K562 (cell line): ENCODE results near the gene PLD6. TPM values are rescaled to one million over a fixed set of nuclear protein-coding genes. Genes with fewer than 3 reads are reported as not detected.

Source experiments
- ATAC-seq: fragments of 200-7000 bp; cut with Tn5 transposase; 3 replicates; pipeline ENCODE4 v1.9.1; 2020; ENCODE audit warnings: moderate library complexity
- BruUV-seq: library from RNA; stranded (reverse); fragments of 400-500 nt; replicated peaks from 2 replicates; lab custom pipeline; 2021; lab: Mats Ljungman, UMichigan
- CTCF ChIA-PET: fragments of 300-600 bp; formaldehyde crosslinking; extraction: SDS; loops from one replicate; lab custom pipeline; 2021; ENCODE audit warnings: low intra/inter-chr PET ratio; lab: Yijun Ruan, JAX
- POLR2A ChIA-PET: fragments of 300-600, 350-650 bp; sonication (Branson Sonifier 250); formaldehyde crosslinking; extraction: SDS; loops from one replicate; lab custom pipeline; 2021; ENCODE audit warnings: antibody characterized with exemption, inconsistent platforms; lab: Yijun Ruan, JAX
- DNase-seq, 4 experiments: peaks; one replicate each; pipeline versions ENCODE4 v3.0.0 to v3.0.0-alpha.2; 2011 to 2018; ENCODE audit warnings: low spot score in 3 of 4, mixed read lengths in 3 of 4; ENCODE audit errors: extremely low read depth in 1 of 4
- FAIRE-seq: peaks from 2 replicates; lab custom pipeline; 2011; peaks lifted over from hg19 to GRCh38; lab: Jason Lieb, UNC
- H2AFZ ChIP-seq: 2 replicates; pipeline ENCODE4 v1.6.0; 2011; ENCODE audit warnings: low read depth, low read length, control low read depth, inconsistent platforms
- H3K27ac ChIP-seq: fragments of 200-600 bp; 3 replicates; pipeline ENCODE4 v1.8.0; 2011; ENCODE audit warnings: low read depth, mild to moderate bottlenecking, control low read depth, inconsistent platforms, low read length, moderate library complexity, mixed read lengths; ENCODE audit errors: extremely low read depth
- H3K27me3 ChIP-seq, 2 experiments: fragments of 300-600 bp in 1 of 2; 2 replicates in 1 of 2; 3 replicates in 1 of 2; pipeline versions ENCODE4 v1.6.0 to v1.8.0; 2011; ENCODE audit warnings: inconsistent platforms in 2 of 2, low read length in 2 of 2, mild to moderate bottlenecking in 1 of 2, mixed read lengths in 1 of 2, moderate library complexity in 1 of 2; ENCODE audit not compliant: control insufficient read depth in 2 of 2, insufficient read depth in 2 of 2
- H3K36me3 ChIP-seq: fragments of 300-600 bp; 3 replicates; pipeline ENCODE4 v1.8.0; 2011; ENCODE audit warnings: mild to moderate bottlenecking, low read length, inconsistent platforms; ENCODE audit not compliant: control insufficient read depth, insufficient read depth
- H3K4me1 ChIP-seq, 2 experiments: fragments of 200-600 bp in 1 of 2; replicated peaks in 1 of 2; 2 replicates in 1 of 2; 3 replicates in 1 of 2; pipeline versions ENCODE4 v1.5.1 to v1.8.0; 2011; ENCODE audit warnings: inconsistent platforms in 2 of 2, low read length in 2 of 2, mild to moderate bottlenecking in 1 of 2, mixed read lengths in 1 of 2, moderate library complexity in 1 of 2; ENCODE audit not compliant: control insufficient read depth in 2 of 2, insufficient read depth in 2 of 2
- H3K4me2 ChIP-seq: 2 replicates; pipeline ENCODE4 v1.6.1; 2011; ENCODE audit warnings: low read length, control low read depth, inconsistent platforms, mixed read lengths; ENCODE audit not compliant: insufficient read depth
- H3K4me3 ChIP-seq: fragments of 200-600 bp; sonication (generic), shearing (Covaris generic); 2 replicates; pipeline ENCODE4 v1.5.1; 2016; ENCODE audit warnings: control low read depth, inconsistent platforms
- H3K79me2 ChIP-seq: fragments of 200-600 bp; 3 replicates; pipeline ENCODE4 v1.8.0; 2011; ENCODE audit warnings: low read length, inconsistent platforms; ENCODE audit not compliant: control insufficient read depth, insufficient read depth
- H3K9ac ChIP-seq, 2 experiments: 2 replicates each; pipeline versions ENCODE4 v1.6.0 to v1.6.1; 2011; ENCODE audit warnings: low read depth in 2 of 2, low read length in 2 of 2, control low read depth in 1 of 2, inconsistent platforms in 1 of 2, mild to moderate bottlenecking in 1 of 2, mixed read lengths in 1 of 2; ENCODE audit not compliant: insufficient read depth in 1 of 2
- H3K9me1 ChIP-seq: one replicate; pipeline ENCODE4 v1.6.0; 2011; ENCODE audit warnings: inconsistent platforms, mild to moderate bottlenecking, low read length, moderate library complexity; ENCODE audit not compliant: control insufficient read depth, insufficient read depth
- H3K9me3 ChIP-seq: replicated peaks from 2 replicates; pipeline ENCODE4 v1.5.1; 2011; ENCODE audit warnings: low read depth, low read length, inconsistent platforms; ENCODE audit not compliant: control insufficient read depth, insufficient read depth
- H4K20me1 ChIP-seq: replicated peaks from 2 replicates; pipeline ENCODE4 v1.6.1; 2011; ENCODE audit warnings: low read length, inconsistent platforms, mixed read lengths; ENCODE audit not compliant: control insufficient read depth, insufficient read depth
- ARID1B ChIP-seq: fragments of 450-650 bp; IDR thresholded peaks from 2 replicates; pipeline ENCODE4 v1.6.1; 2016; ENCODE audit warnings: antibody characterized with exemption, mild to moderate bottlenecking, inconsistent platforms
- CREB1 ChIP-seq, 2 experiments: sonication (generic) in 1 of 2; formaldehyde crosslinking in 1 of 2; IDR thresholded peaks; 2 replicates each; pipeline versions ENCODE4 v1.6.1 to v1.8.0; 2012 to 2022; ENCODE audit warnings: inconsistent platforms in 1 of 2, mild to moderate bottlenecking in 1 of 2, missing genetic modification reagents in 1 of 2, moderate library complexity in 1 of 2
- ELF2 ChIP-seq: fragments of 250-450 bp; sonication (Bioruptor Pico); IDR thresholded peaks from 2 replicates; pipeline ENCODE4 v1.5.0; 2021; ENCODE audit warnings: mild to moderate bottlenecking
- ESRRB ChIP-seq: fragments of 250-450 bp; sonication (Bioruptor Pico); IDR thresholded peaks from 2 replicates; pipeline ENCODE4 v1.5.0; 2020; ENCODE audit warnings: mild to moderate bottlenecking, moderate library complexity, borderline replicate concordance
- ETS2 ChIP-seq: IDR thresholded peaks from 2 replicates; pipeline ENCODE4 v1.6.1; 2016; ENCODE audit warnings: borderline replicate concordance, missing genetic modification characterization, mild to moderate bottlenecking, moderate library complexity, missing compliant biosample characterization; ENCODE audit not compliant: poor library complexity, severe bottlenecking
- FOXJ3 ChIP-seq: sonication (generic); formaldehyde crosslinking; IDR thresholded peaks from 2 replicates; pipeline ENCODE4 v1.4.0; 2020; ENCODE audit warnings: mild to moderate bottlenecking, missing genetic modification reagents
- FOXK1 ChIP-seq: sonication (generic); formaldehyde crosslinking; IDR thresholded peaks from 2 replicates; pipeline ENCODE4 v1.8.0; 2022; ENCODE audit warnings: missing genetic modification reagents, mild to moderate bottlenecking, borderline replicate concordance
- MAFF ChIP-seq: IDR thresholded peaks from 2 replicates; pipeline ENCODE4 v1.6.1; 2012; ENCODE audit warnings: low read length, improper control_type of control experiment
- MCM3 ChIP-seq: fragments of 450-650 bp; IDR thresholded peaks from 2 replicates; pipeline ENCODE4 v1.6.1; 2016
- MIER1 ChIP-seq: fragments of 450-650 bp; IDR thresholded peaks from 2 replicates; pipeline ENCODE4 v1.6.1; 2016; ENCODE audit warnings: antibody characterized with exemption, mild to moderate bottlenecking, low read depth
- RHOXF2B ChIP-seq: fragments of 250-450 bp; sonication (Bioruptor Pico); conservative IDR thresholded peaks from 2 replicates; pipeline ENCODE4 v1.5.1; 2021
- SPI1 ChIP-seq: IDR thresholded peaks from 2 replicates; pipeline ENCODE4 v1.6.1; 2011; ENCODE audit warnings: low read depth, low read length, control low read depth, borderline replicate concordance
- XRCC3 ChIP-seq: fragments of 450-650 bp; IDR thresholded peaks from 2 replicates; pipeline ENCODE4 v1.6.1; 2017; ENCODE audit warnings: mild to moderate bottlenecking, moderate library complexity
- ZHX1 ChIP-seq: fragments of 150-350 bp; conservative IDR thresholded peaks from 2 replicates; pipeline ENCODE4 v1.6.1; 2014; ENCODE audit warnings: low read length
- ZNF263 ChIP-seq: sonication (generic); formaldehyde crosslinking; IDR thresholded peaks from 2 replicates; pipeline ENCODE4 v1.8.0; 2022; ENCODE audit warnings: mild to moderate bottlenecking, missing genetic modification reagents, borderline replicate concordance
- ZNF507 ChIP-seq: conservative IDR thresholded peaks from 2 replicates; pipeline ENCODE4 v1.6.1; 2017; ENCODE audit warnings: missing genetic modification characterization, missing compliant biosample characterization
- ZNF589 ChIP-seq: fragments of 200-800 bp; sonication (Bioruptor generic); IDR thresholded peaks from 2 replicates; pipeline ENCODE4 v1.6.1; 2016; ENCODE audit warnings: low read depth, missing genetic modification characterization, missing compliant biosample characterization
- WGBS: fragments of 100-300 bp; shearing (Covaris generic); methylation state at CpG from one replicate; pipeline ENCODE4 v1.1.6; 2016; ENCODE audit warnings: low coverage, mixed read lengths; ENCODE audit not compliant: insufficient coverage; ENCODE audit errors: missing lambda C conversion rate; 5-methylcytosine and 5-hydroxymethylcytosine counted together
- in situ Hi-C: fragments of 300-500 bp; cut with MboI; formaldehyde crosslinking; loops from 4 replicates; pipeline ENCODE4 v1.15.0; 2018; ENCODE audit warnings: inconsistent platforms, mixed read lengths
- intact Hi-C: fragments of 100-400 bp; cut with micrococcal nuclease; formaldehyde crosslinking; loops from 2 replicates; pipeline ENCODE4 v1.14.2; 2022
- polyA plus RNA-seq, 8 experiments: library from polyadenylated mRNA; depleted of rRNA in 4 of 8; stranded (reverse) in 5 of 8; unstranded in 3 of 8; fragments of >200 nt; fragmentation: Nextera tagmentation in 2 of 8; fragmentation: Illumina TruSeq in 1 of 8; extraction: Ambion mirVana in 2 of 8; extraction: Trizol in 1 of 8; gene quantifications; 2 replicates each; pipeline versions ENCODE4 v1.2.1 to v1.2.3, GENCODE V29; 2011 to 2014; ENCODE audit warnings: inconsistent platforms in 1 of 8, missing spikeins in 1 of 8
- total RNA-seq, 7 experiments: library from RNA; depleted of rRNA in 6 of 7; stranded (reverse); fragments of >200 nt in 6 of 7; fragmentation: Illumina TruSeq in 2 of 7; extraction: Trizol in 2 of 7; gene quantifications; 2 replicates each; pipeline versions ENCODE4 v1.2.1 to v1.2.3, GENCODE V29; 2011 to 2021; ENCODE audit warnings: low replicate concordance in 1 of 7
- TF ChIP-seq, protein P1 (sequence below): fragments of 450-650 bp; IDR thresholded peaks from 2 replicates; pipeline ENCODE4 v1.6.1; 2016

The PLD6 gene
- total and polyA plus RNA-seq, 9 of the 15 experiments (the other 6 are each of a cell fraction or from before 2014, with no cell fraction given), result 3.6 to 15.6 (median 10.0) TPM

GRCh38 chr17:17237026-17237799, 31.1 kb upstream of the PLD6 start, which contains the start of gene FLCN:
FLCN (minus strand) TSS chr17:17237168; CDS start chr17:17228137, 9,031 bp downstream.
- ChIA-PET POLR2A (interaction anchor here (0.6 kb wide), 1 partner anchor 252 kb away, joined by 3 read pairs; no protein-coding TSS in a partner anchor), CTCF (interaction anchor here (0.7 kb wide), 1 partner anchor 76 kb away, joined by 3 read pairs; no protein-coding TSS in a partner anchor)
- DNase-seq, result peak; percentile 78 to 90 (median 82)
- Histone ChIP-seq H3K4me1 (peaks cover 8 to 11% of the 10 kb centered on the region in 2 experiments; a peak in 4 of 5 replicates), H2AFZ (peak within 1 kb of the TSS; percentile 99), H3K27ac (peak within 1 kb of the TSS; percentile 100), H3K9me1 (peaks cover 2% of the 10 kb centered on the region), H4K20me1 (peaks cover 17% of the 10 kb centered on the region), H3K4me3 (peak within 1 kb of the TSS; percentile 98), H3K9ac (peak within 1 kb of the TSS; percentile 97 to 99), H3K36me3 (peaks cover 14% of the 10 kb centered on the region; the same call in 2 of the 3 replicates), H3K4me2 (peak within 1 kb of the TSS; percentile 99), H3K27me3 (no peaks in the 10 kb centered on the region), H3K79me2 (peaks cover 41% of the 10 kb centered on the region), H3K9me3 (no peaks in the 10 kb centered on the region)
- no TSS peak for BruUV-seq
- ATAC-seq, result peak; percentile 91
- peak; percentile 85 for FAIRE-seq
- 0% methylated on average over 22 of the region's 53 CpGs for WGBS
- in situ Hi-C loops, result no loop called here
- intact Hi-C loops, result no loop called here
- no peak for TF ChIP-seq ESRRB (CRISPR knock-in tag)
- TF ChIP-seq XRCC3, result no peak
- TF ChIP-seq ZNF263 (CRISPR knock-in tag), result no peak
- TF ChIP-seq MIER1, result no peak
- no peak for TF ChIP-seq FOXK1 (CRISPR knock-in tag)
- TF ChIP-seq ELF2, result no peak
- TF ChIP-seq RHOXF2B (CRISPR knock-in tag), result no peak
- TF ChIP-seq CREB1 (IDR thresholded peaks at IDR 0.05), result no peak
- TF ChIP-seq CREB1 (CRISPR knock-in tag; IDR thresholded peaks at IDR 0.05), result no peak
- TF ChIP-seq ZHX1, result no peak
- no peak; the same call in 1 of the 2 replicates for TF ChIP-seq MCM3
- TF ChIP-seq MAFF, result peak; percentile 69
- TF ChIP-seq FOXJ3 (CRISPR knock-in tag), result no peak
- no peak for TF ChIP-seq ETS2 (tag)
- TF ChIP-seq ZNF507, result no peak
- peak; percentile 38; the same call in 1 of the 2 replicates for TF ChIP-seq ARID1B
- TF ChIP-seq, protein P1, sequence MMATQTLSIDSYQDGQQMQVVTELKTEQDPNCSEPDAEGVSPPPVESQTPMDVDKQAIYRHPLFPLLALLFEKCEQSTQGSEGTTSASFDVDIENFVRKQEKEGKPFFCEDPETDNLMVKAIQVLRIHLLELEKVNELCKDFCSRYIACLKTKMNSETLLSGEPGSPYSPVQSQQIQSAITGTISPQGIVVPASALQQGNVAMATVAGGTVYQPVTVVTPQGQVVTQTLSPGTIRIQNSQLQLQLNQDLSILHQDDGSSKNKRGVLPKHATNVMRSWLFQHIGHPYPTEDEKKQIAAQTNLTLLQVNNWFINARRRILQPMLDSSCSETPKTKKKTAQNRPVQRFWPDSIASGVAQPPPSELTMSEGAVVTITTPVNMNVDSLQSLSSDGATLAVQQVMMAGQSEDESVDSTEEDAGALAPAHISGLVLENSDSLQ, result no peak
- no peak for TF ChIP-seq ZNF589 (CRISPR knock-in tag)
- no peak for TF ChIP-seq SPI1
